ENCODE results near the gene CSNK2B.

The CSNK2B gene

GRCh38 chr6:31697555-31697954, 31.7 kb downstream of the CSNK2B start:
- no peak for TF ChIP-seq CTCF (IDR thresholded peaks at IDR 0.05)
- H3K27ac ChIP-seq, result no peak overlapping the region

DNA sequence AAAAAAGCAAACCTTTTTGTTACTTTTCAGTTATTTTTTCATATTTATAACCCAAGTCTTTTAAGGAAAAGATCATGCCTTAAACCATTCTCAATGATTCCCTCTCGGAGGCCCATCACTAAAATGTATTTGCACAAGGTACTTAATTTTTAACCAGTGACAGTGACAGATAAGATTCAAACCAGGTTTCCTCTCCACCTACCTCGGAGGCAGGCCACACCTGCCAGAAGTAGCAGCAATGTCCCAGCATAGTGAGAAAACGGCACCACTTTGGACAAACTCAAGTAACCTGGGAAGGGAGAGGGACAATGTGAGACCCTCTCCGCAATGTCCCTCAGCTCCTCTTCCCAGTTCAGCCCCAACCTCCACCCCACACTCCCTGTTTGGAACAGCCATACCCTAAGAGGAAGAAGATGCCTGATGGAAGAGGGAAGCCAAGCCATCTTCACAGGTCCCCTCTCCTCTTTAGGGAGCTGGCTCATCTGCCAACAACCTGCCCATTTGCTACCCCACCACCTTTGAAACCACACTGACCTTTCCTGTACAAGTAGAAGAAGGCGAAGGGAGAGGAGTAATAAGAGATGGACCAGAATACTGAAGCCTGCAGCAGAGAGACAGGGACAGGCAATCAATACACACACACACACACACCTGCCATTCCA, 35.0 kb downstream of the CSNK2B start:
- Histone ChIP-seq H3K27me3 (ENCODE audit: control insufficient read depth, insufficient read depth, low read length) (no peaks in the 10 kb centered on the region), H3K4me3 (ENCODE audit: low read depth, low read length) (no peak overlapping the region), H3K4me2 (ENCODE audit: low read length) (no peak overlapping the region), H3K4me1 (peaks cover 12% of the 10 kb centered on the region), H3K79me2 (peaks cover 11% of the 10 kb centered on the region), H3K27ac (no peak overlapping the region), H2AFZ (no peak overlapping the region), H3K36me3 (ENCODE audit: control insufficient read depth, insufficient read depth, low read length) (no peaks in the 10 kb centered on the region), H3K9me3 (ENCODE audit: control insufficient read depth, low read length) (no peaks in the 10 kb centered on the region), H3K9ac (no peak overlapping the region)
- TF ChIP-seq CTCF (IDR thresholded peaks at IDR 0.05), result no peak

More at GRCh38 chr6:31697555-31697954, 31.7 kb downstream of the CSNK2B start:
- peaks cover 9% of the 10 kb centered on the region for H3K79me2 ChIP-seq
- H3K27me3 ChIP-seq (ENCODE audit: control insufficient read depth, insufficient read depth, low read length), result no peaks in the 10 kb centered on the region
- H3K4me2 ChIP-seq (ENCODE audit: low read length), result no peak overlapping the region
- no peak overlapping the region for H3K9ac ChIP-seq
- no peaks in the 10 kb centered on the region for H3K9me3 ChIP-seq (ENCODE audit: control insufficient read depth, low read length)
- no peak overlapping the region for H3K4me3 ChIP-seq (ENCODE audit: low read depth, low read length)
- H3K36me3 ChIP-seq (ENCODE audit: control insufficient read depth, insufficient read depth, low read length), result no peaks in the 10 kb centered on the region
- no peak overlapping the region for H2AFZ ChIP-seq
- peaks cover 10% of the 10 kb centered on the region for H3K4me1 ChIP-seq

GRCh38 chr6:31701666-31702404, 36.0 kb downstream of the CSNK2B start:
- Histone ChIP-seq H2AFZ (peak overlapping the region; percentile 96), H3K4me2 (ENCODE audit: low read length) (peak overlapping the region; percentile 82), H3K9me3 (ENCODE audit: control insufficient read depth, low read length) (no peaks in the 10 kb centered on the region), H3K9ac (no peak overlapping the region), H3K4me3 (ENCODE audit: low read depth, low read length) (peak overlapping the region; percentile 88), H3K36me3 (ENCODE audit: control insufficient read depth, insufficient read depth, low read length) (no peaks in the 10 kb centered on the region), H3K27ac (peak overlapping the region; percentile 96), H3K27me3 (ENCODE audit: control insufficient read depth, insufficient read depth, low read length) (no peaks in the 10 kb centered on the region), H3K79me2 (peaks cover 11% of the 10 kb centered on the region), H3K4me1 (peaks cover 12% of the 10 kb centered on the region)
- no peak for TF ChIP-seq CTCF (IDR thresholded peaks at IDR 0.05)

- H3K9ac ChIP-seq, result peak overlapping the region; percentile 94
- H3K27me3 ChIP-seq (ENCODE audit: control insufficient read depth, insufficient read depth, low read length), result no peaks in the 10 kb centered on the region
- H3K4me2 ChIP-seq (ENCODE audit: low read length), result peak overlapping the region; percentile 82
- TF ChIP-seq CTCF (IDR thresholded peaks at IDR 0.05), result no peak
- H3K9me3 ChIP-seq (ENCODE audit: control insufficient read depth, low read length), result no peaks in the 10 kb centered on the region
- H3K4me3 ChIP-seq (ENCODE audit: low read depth, low read length), result peak overlapping the region; percentile 88
- peaks cover 12% of the 10 kb centered on the region for H3K4me1 ChIP-seq
- peak overlapping the region; percentile 96 for H3K27ac ChIP-seq
- peak overlapping the region; percentile 96 for H2AFZ ChIP-seq
- peaks cover 11% of the 10 kb centered on the region for H3K79me2 ChIP-seq
- no peaks in the 10 kb centered on the region for H3K36me3 ChIP-seq (ENCODE audit: control insufficient read depth, insufficient read depth, low read length)
These were observed 36.5 kb downstream of the CSNK2B start for GRCh38 chr6:31702405-31702818.
